Erythroblast (primary cell): ENCODE measurements around the gene LAG3.

Experiments
- GATA1 ChIP-seq: IDR thresholded peaks from 2 replicates; pipeline ENCODE4 v1.6.1; 2011; ENCODE audit warnings: low read depth, mild to moderate bottlenecking, control low read depth, low read length, moderate library complexity
- POLR2A ChIP-seq: IDR thresholded peaks from 2 replicates; pipeline ENCODE4 v1.6.1; 2011; ENCODE audit warnings: mild to moderate bottlenecking, low read length

- peak; percentile 88 for TF ChIP-seq POLR2A
- no peak for TF ChIP-seq GATA1
Observed at GRCh38 chr12:6723607-6724408, 48.5 kb upstream of the LAG3 start, which contains the start of gene COPS7A.
